ENCODE measurements around the gene ADIPOR2. TPM values are rescaled to one million over a fixed set of nuclear protein-coding genes. Genes with fewer than 3 reads are reported as not detected.

The ADIPOR2 gene
- total and polyA plus RNA-seq, 4 donors: 26.6 to 68.3 (median 41.7) TPM

DNA sequence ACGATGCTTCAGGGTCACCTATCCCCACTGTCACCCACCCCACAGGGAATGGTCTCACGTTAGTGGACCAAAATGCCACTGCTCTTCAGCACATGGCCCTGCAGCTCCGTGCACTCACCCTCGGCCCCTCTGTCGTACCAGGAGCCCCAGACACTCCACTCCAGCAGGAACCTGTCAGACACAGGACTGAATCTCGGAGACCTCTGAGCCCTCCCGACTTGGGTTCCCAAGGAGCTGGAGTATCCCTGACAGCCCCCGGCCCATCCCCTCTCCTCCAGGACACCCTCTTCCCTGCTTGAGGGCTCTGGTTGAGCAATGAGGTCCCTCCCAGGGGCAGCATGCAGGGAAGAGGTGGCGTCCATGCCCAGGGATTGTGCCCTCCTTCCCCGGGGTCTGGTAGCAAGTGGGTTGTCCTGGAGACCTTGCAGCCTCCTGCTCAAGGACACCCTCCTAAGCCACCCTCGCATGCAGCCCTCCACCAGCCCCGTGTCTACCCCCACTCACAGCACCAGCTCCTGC is 109.1 kb downstream of the ADIPOR2 start:
- H3K27ac ChIP-seq (ENCODE audit: low read depth in 1 of 2, low read length in 2 of 2): no peak overlapping the region
- no peak for DNase-seq (ENCODE audit: low spot score)
- H3K9me3 ChIP-seq (ENCODE audit: control insufficient read depth in 4 of 4, low read length in 3 of 4): no peaks in the 10 kb centered on the region
- H3K27me3 ChIP-seq (ENCODE audit: control insufficient read depth in 4 of 4, insufficient read depth in 4 of 4, low read length in 3 of 4): no peaks in the 10 kb centered on the region
- H3K36me3 ChIP-seq (ENCODE audit: control insufficient read depth in 4 of 4, insufficient read depth in 3 of 4, low read depth in 1 of 4, low read length in 3 of 4): no peaks in the 10 kb centered on the region
- TF ChIP-seq, protein P1, sequence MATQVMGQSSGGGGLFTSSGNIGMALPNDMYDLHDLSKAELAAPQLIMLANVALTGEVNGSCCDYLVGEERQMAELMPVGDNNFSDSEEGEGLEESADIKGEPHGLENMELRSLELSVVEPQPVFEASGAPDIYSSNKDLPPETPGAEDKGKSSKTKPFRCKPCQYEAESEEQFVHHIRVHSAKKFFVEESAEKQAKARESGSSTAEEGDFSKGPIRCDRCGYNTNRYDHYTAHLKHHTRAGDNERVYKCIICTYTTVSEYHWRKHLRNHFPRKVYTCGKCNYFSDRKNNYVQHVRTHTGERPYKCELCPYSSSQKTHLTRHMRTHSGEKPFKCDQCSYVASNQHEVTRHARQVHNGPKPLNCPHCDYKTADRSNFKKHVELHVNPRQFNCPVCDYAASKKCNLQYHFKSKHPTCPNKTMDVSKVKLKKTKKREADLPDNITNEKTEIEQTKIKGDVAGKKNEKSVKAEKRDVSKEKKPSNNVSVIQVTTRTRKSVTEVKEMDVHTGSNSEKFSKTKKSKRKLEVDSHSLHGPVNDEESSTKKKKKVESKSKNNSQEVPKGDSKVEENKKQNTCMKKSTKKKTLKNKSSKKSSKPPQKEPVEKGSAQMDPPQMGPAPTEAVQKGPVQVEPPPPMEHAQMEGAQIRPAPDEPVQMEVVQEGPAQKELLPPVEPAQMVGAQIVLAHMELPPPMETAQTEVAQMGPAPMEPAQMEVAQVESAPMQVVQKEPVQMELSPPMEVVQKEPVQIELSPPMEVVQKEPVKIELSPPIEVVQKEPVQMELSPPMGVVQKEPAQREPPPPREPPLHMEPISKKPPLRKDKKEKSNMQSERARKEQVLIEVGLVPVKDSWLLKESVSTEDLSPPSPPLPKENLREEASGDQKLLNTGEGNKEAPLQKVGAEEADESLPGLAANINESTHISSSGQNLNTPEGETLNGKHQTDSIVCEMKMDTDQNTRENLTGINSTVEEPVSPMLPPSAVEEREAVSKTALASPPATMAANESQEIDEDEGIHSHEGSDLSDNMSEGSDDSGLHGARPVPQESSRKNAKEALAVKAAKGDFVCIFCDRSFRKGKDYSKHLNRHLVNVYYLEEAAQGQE (IDR thresholded peaks at IDR 0.05): no peak
- TF ChIP-seq, protein P2, sequence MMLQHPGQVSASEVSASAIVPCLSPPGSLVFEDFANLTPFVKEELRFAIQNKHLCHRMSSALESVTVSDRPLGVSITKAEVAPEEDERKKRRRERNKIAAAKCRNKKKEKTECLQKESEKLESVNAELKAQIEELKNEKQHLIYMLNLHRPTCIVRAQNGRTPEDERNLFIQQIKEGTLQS (IDR thresholded peaks at IDR 0.05): no peak
- no peak for TF ChIP-seq EGR1 (IDR thresholded peaks at IDR 0.05; ENCODE audit: low read depth in 2 of 2)
- no peak for TF ChIP-seq HNF4G (IDR thresholded peaks at IDR 0.05)
- TF ChIP-seq GABPA (IDR thresholded peaks at IDR 0.05 in 1 of 2, conservative IDR thresholded peaks at IDR 0.05 in 1 of 2): no peak
- TF ChIP-seq HNF4A (conservative IDR thresholded peaks at IDR 0.05): no peak
- TF ChIP-seq FOXA2 (IDR thresholded peaks at IDR 0.05): no peak
- no peak for TF ChIP-seq JUND (IDR thresholded peaks at IDR 0.05)
- TF ChIP-seq FOXA1 (IDR thresholded peaks at IDR 0.05): no peak
- TF ChIP-seq SP1 (IDR thresholded peaks at IDR 0.05): no peak
- no peak for TF ChIP-seq YY1 (IDR thresholded peaks at IDR 0.05)
- TF ChIP-seq, protein P3, sequence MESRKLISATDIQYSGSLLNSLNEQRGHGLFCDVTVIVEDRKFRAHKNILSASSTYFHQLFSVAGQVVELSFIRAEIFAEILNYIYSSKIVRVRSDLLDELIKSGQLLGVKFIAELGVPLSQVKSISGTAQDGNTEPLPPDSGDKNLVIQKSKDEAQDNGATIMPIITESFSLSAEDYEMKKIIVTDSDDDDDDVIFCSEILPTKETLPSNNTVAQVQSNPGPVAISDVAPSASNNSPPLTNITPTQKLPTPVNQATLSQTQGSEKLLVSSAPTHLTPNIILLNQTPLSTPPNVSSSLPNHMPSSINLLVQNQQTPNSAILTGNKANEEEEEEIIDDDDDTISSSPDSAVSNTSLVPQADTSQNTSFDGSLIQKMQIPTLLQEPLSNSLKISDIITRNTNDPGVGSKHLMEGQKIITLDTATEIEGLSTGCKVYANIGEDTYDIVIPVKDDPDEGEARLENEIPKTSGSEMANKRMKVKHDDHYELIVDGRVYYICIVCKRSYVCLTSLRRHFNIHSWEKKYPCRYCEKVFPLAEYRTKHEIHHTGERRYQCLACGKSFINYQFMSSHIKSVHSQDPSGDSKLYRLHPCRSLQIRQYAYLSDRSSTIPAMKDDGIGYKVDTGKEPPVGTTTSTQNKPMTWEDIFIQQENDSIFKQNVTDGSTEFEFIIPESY (IDR thresholded peaks at IDR 0.05): no peak
- TF ChIP-seq, protein P4, sequence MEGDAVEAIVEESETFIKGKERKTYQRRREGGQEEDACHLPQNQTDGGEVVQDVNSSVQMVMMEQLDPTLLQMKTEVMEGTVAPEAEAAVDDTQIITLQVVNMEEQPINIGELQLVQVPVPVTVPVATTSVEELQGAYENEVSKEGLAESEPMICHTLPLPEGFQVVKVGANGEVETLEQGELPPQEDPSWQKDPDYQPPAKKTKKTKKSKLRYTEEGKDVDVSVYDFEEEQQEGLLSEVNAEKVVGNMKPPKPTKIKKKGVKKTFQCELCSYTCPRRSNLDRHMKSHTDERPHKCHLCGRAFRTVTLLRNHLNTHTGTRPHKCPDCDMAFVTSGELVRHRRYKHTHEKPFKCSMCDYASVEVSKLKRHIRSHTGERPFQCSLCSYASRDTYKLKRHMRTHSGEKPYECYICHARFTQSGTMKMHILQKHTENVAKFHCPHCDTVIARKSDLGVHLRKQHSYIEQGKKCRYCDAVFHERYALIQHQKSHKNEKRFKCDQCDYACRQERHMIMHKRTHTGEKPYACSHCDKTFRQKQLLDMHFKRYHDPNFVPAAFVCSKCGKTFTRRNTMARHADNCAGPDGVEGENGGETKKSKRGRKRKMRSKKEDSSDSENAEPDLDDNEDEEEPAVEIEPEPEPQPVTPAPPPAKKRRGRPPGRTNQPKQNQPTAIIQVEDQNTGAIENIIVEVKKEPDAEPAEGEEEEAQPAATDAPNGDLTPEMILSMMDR (IDR thresholded peaks at IDR 0.05; ENCODE audit: low read depth, low read length, missing input control): no peak
- no peak for TF ChIP-seq RXRA (IDR thresholded peaks at IDR 0.05)
- no peak for TF ChIP-seq NR2F2 (IDR thresholded peaks at IDR 0.05)
- TF ChIP-seq, protein P5, sequence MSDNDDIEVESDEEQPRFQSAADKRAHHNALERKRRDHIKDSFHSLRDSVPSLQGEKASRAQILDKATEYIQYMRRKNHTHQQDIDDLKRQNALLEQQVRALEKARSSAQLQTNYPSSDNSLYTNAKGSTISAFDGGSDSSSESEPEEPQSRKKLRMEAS (IDR thresholded peaks at IDR 0.05): no peak
- TF ChIP-seq TAF1 (conservative IDR thresholded peaks at IDR 0.05): no peak
- no peak for TF ChIP-seq RAD21 (IDR thresholded peaks at IDR 0.05)
- H3K9ac ChIP-seq (ENCODE audit: low read depth in 1 of 2, low read length in 2 of 2): no peak overlapping the region
- H3K4me1 ChIP-seq (ENCODE audit: control insufficient read depth in 4 of 4, insufficient read depth in 4 of 4, low read length in 3 of 4): peaks cover 3 to 16% (median 11%) of the 10 kb centered on the region in 4 donors
- 82% methylated on average over 12 of the region's 12 CpGs for WGBS
- no peak overlapping the region for H3K4me3 ChIP-seq (ENCODE audit: low read depth in 1 of 3, low read length in 3 of 3)
